ENCODE results near the gene ATP8A2. TPM values are rescaled to one million over a fixed set of nuclear protein-coding genes. Genes with fewer than 3 reads are reported as not detected.

The ATP8A2 gene
- total and polyA plus RNA-seq, 9 of the 15 experiments (the other 6 are each of a cell fraction or from before 2014, with no cell fraction given), result under 0.01 to 0.33 (median 0.06) TPM; not detected in 4

GRCh38 chr13:25525884-25526283, 154.1 kb downstream of the ATP8A2 start:
- Histone ChIP-seq H3K4me1 (replicated peaks in 1 of 2; ENCODE audit: control insufficient read depth in 2 of 2, insufficient read depth in 2 of 2, low read length in 2 of 2) (no peaks in the 10 kb centered on the region), H3K4me3 (no peak overlapping the region), H3K36me3 (ENCODE audit: control insufficient read depth, insufficient read depth, low read length) (no peaks in the 10 kb centered on the region), H3K9me1 (ENCODE audit: control insufficient read depth, insufficient read depth, low read length) (no peaks in the 10 kb centered on the region), H3K9me3 (replicated peaks; ENCODE audit: control insufficient read depth, insufficient read depth, low read depth, low read length) (no peaks in the 10 kb centered on the region), H3K4me2 (ENCODE audit: insufficient read depth, low read length) (no peak overlapping the region), H3K27me3 (ENCODE audit: control insufficient read depth in 2 of 2, insufficient read depth in 2 of 2, low read length in 2 of 2) (no peaks in the 10 kb centered on the region), H4K20me1 (replicated peaks; ENCODE audit: control insufficient read depth, insufficient read depth, low read length) (no peaks in the 10 kb centered on the region), H3K9ac (ENCODE audit: insufficient read depth in 1 of 2, low read depth in 2 of 2, low read length in 2 of 2) (no peak overlapping the region), H3K27ac (ENCODE audit: extremely low read depth, low read depth, low read length) (no peak overlapping the region), H2AFZ (ENCODE audit: low read depth, low read length) (no peak overlapping the region), H3K79me2 (ENCODE audit: control insufficient read depth, insufficient read depth, low read length) (no peaks in the 10 kb centered on the region)
- in situ Hi-C loops (cut with MboI), result no loop called here
- no peak for ATAC-seq
- no peak for TF ChIP-seq PCBP2 (IDR thresholded peaks at IDR 0.05; ENCODE audit: low read depth, low read length, poor library complexity, severe bottlenecking)
- FAIRE-seq, result no peak
- intact Hi-C loops (cut with micrococcal nuclease), result no loop called here
- no peak for DNase-seq (ENCODE audit: extremely low read depth in 1 of 4, low spot score in 3 of 4)
- no TSS peak for BruUV-seq (replicated peaks)
- POLR2A ChIA-PET, result no interaction called here
- CTCF ChIA-PET (ENCODE audit: low intra/inter-chr PET ratio), result no interaction called here

GRCh38 chr13:25528266-25528665, 156.5 kb downstream of the ATP8A2 start:
- BruUV-seq (replicated peaks), result no TSS peak
- ATAC-seq (no peak), FAIRE-seq (no peak), DNase-seq (ENCODE audit: extremely low read depth in 1 of 4, low spot score in 3 of 4) (no peak)
- no peak overlapping the region for H2AFZ ChIP-seq (ENCODE audit: low read depth, low read length)
- no peak overlapping the region for H3K27ac ChIP-seq (ENCODE audit: extremely low read depth, low read depth, low read length)
- H3K36me3 ChIP-seq (ENCODE audit: control insufficient read depth, insufficient read depth, low read length), result no peaks in the 10 kb centered on the region
- H4K20me1 ChIP-seq (replicated peaks; ENCODE audit: control insufficient read depth, insufficient read depth, low read length), result no peaks in the 10 kb centered on the region; the same call in 1 of the 2 replicates
- no peak overlapping the region for H3K4me2 ChIP-seq (ENCODE audit: insufficient read depth, low read length)
- H3K9me3 ChIP-seq (replicated peaks; ENCODE audit: control insufficient read depth, insufficient read depth, low read depth, low read length), result no peaks in the 10 kb centered on the region
- ChIA-PET POLR2A (no interaction called here), CTCF (ENCODE audit: low intra/inter-chr PET ratio) (no interaction called here)
- no peak for TF ChIP-seq ZNF445 (CRISPR knock-in tag; IDR thresholded peaks at IDR 0.05; ENCODE audit: low read depth)
- no peak for TF ChIP-seq CLOCK (CRISPR knock-in tag; IDR thresholded peaks at IDR 0.05; ENCODE audit: borderline replicate concordance)
- no peak for TF ChIP-seq SLC30A9 (CRISPR knock-in tag; IDR thresholded peaks at IDR 0.05)
- TF ChIP-seq, protein P1, sequence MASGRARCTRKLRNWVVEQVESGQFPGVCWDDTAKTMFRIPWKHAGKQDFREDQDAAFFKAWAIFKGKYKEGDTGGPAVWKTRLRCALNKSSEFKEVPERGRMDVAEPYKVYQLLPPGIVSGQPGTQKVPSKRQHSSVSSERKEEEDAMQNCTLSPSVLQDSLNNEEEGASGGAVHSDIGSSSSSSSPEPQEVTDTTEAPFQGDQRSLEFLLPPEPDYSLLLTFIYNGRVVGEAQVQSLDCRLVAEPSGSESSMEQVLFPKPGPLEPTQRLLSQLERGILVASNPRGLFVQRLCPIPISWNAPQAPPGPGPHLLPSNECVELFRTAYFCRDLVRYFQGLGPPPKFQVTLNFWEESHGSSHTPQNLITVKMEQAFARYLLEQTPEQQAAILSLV (tag; IDR thresholded peaks at IDR 0.05), result no peak
- no peak for TF ChIP-seq BRD9 (IDR thresholded peaks at IDR 0.05; ENCODE audit: low read depth, partially characterized antibody)
- TF ChIP-seq ZNF431 (CRISPR knock-in tag; IDR thresholded peaks at IDR 0.05), result no peak
- no peak for TF ChIP-seq FUS (optimal IDR thresholded peaks at IDR 0.05; ENCODE audit: low read depth, low read length)
- no peak for TF ChIP-seq RBBP5 (IDR thresholded peaks at IDR 0.05; ENCODE audit: borderline replicate concordance, insufficient read depth, low read length, poor library complexity, severe bottlenecking)
- no peak for TF ChIP-seq SMARCB1 (IDR thresholded peaks at IDR 0.05; ENCODE audit: insufficient read length, low read depth)
- TF ChIP-seq, protein P2, sequence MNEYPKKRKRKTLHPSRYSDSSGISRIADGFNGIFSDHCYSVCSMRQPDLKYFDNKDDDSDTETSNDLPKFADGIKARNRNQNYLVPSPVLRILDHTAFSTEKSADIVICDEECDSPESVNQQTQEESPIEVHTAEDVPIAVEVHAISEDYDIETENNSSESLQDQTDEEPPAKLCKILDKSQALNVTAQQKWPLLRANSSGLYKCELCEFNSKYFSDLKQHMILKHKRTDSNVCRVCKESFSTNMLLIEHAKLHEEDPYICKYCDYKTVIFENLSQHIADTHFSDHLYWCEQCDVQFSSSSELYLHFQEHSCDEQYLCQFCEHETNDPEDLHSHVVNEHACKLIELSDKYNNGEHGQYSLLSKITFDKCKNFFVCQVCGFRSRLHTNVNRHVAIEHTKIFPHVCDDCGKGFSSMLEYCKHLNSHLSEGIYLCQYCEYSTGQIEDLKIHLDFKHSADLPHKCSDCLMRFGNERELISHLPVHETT (CRISPR knock-in tag; conservative IDR thresholded peaks at IDR 0.05 in 1 of 2, IDR thresholded peaks at IDR 0.05 in 1 of 2), result no peak
- H3K27me3 ChIP-seq (ENCODE audit: control insufficient read depth in 2 of 2, insufficient read depth in 2 of 2, low read length in 2 of 2), result no peaks in the 10 kb centered on the region
- intact Hi-C loops (cut with micrococcal nuclease), result no loop called here
- in situ Hi-C loops (cut with MboI), result no loop called here
- H3K4me3 ChIP-seq, result no peak overlapping the region
- no peaks in the 10 kb centered on the region for H3K4me1 ChIP-seq (replicated peaks in 1 of 2; ENCODE audit: control insufficient read depth in 2 of 2, insufficient read depth in 2 of 2, low read length in 2 of 2)
- 0% methylated on average over 2 of the region's 2 CpGs for WGBS (ENCODE audit: insufficient coverage, low coverage, missing lambda C conversion rate)
- H3K79me2 ChIP-seq (ENCODE audit: control insufficient read depth, insufficient read depth, low read length), result no peaks in the 10 kb centered on the region
- no peak overlapping the region for H3K9ac ChIP-seq (ENCODE audit: insufficient read depth in 1 of 2, low read depth in 2 of 2, low read length in 2 of 2)
- no peaks in the 10 kb centered on the region for H3K9me1 ChIP-seq (ENCODE audit: control insufficient read depth, insufficient read depth, low read length)

Measured in K562 (cell line).